ENCODE measurements around the gene XPNPEP3.

XPNPEP3 gene

GRCh38 chr22:40890881-40891280, 33.9 kb downstream of the XPNPEP3 start:
- DNase-seq, result no peak
- no peaks in the 10 kb centered on the region for H3K9me2 ChIP-seq (replicated peaks; ENCODE audit: insufficient read depth, low read length)
- peaks cover 4% of the 10 kb centered on the region; the same call in 1 of the 2 replicates for H3K36me3 ChIP-seq (replicated peaks; ENCODE audit: insufficient read depth, low read length)
- no peaks in the 10 kb centered on the region for H3K4me1 ChIP-seq (ENCODE audit: low read length)
- H4K20me1 ChIP-seq (ENCODE audit: insufficient read depth, low read length), result no peaks in the 10 kb centered on the region
- no peaks in the 10 kb centered on the region for H3F3A ChIP-seq (ENCODE audit: insufficient read depth, low read length)
- H3K4me2 ChIP-seq (ENCODE audit: low read depth, low read length), result no peak overlapping the region
- no peak overlapping the region for H3K4me3 ChIP-seq (ENCODE audit: low read length)
- H3K27me3 ChIP-seq (replicated peaks; ENCODE audit: insufficient read depth, low read length), result no peaks in the 10 kb centered on the region
- no peaks in the 10 kb centered on the region for H3K9me3 ChIP-seq (replicated peaks; ENCODE audit: insufficient read depth, low read length)
- H3K27ac ChIP-seq (ENCODE audit: low read length), result no peak overlapping the region
- TF ChIP-seq EZH2 (optimal IDR thresholded peaks at IDR 0.05; ENCODE audit: low read depth, low read length) (no peak), CTCF (IDR thresholded peaks at IDR 0.05; ENCODE audit: low read length) (no peak), EZH2phosphoT487 (IDR thresholded peaks at IDR 0.05; ENCODE audit: low read length) (no peak)
- no peak overlapping the region for H3K9ac ChIP-seq (ENCODE audit: low read length)
- H3K79me2 ChIP-seq (ENCODE audit: low read length), result no peaks in the 10 kb centered on the region
- H2AFZ ChIP-seq (ENCODE audit: low read length), result no peak overlapping the region

- H3K9me3 ChIP-seq (replicated peaks; ENCODE audit: insufficient read depth, low read length), result no peaks in the 10 kb centered on the region
- H3K4me2 ChIP-seq (ENCODE audit: low read depth, low read length), result no peak overlapping the region
- H3K27me3 ChIP-seq (replicated peaks; ENCODE audit: insufficient read depth, low read length), result no peaks in the 10 kb centered on the region
- no peak overlapping the region for H2AFZ ChIP-seq (ENCODE audit: low read length)
- DNase-seq, result no peak
- H3F3A ChIP-seq (ENCODE audit: insufficient read depth, low read length), result 0 out of 2 replicates have a peak, but pooled peaks cover 4% of the 10 kb centered on the region
- no peak overlapping the region for H3K27ac ChIP-seq (ENCODE audit: low read length)
- H3K79me2 ChIP-seq (ENCODE audit: low read length), result no peaks in the 10 kb centered on the region
- H3K36me3 ChIP-seq (replicated peaks; ENCODE audit: insufficient read depth, low read length), result no peaks in the 10 kb centered on the region
- no peaks in the 10 kb centered on the region for H3K4me1 ChIP-seq (ENCODE audit: low read length)
- no peak overlapping the region for H3K9ac ChIP-seq (ENCODE audit: low read length)
- no peaks in the 10 kb centered on the region for H3K9me2 ChIP-seq (replicated peaks; ENCODE audit: insufficient read depth, low read length)
- no peaks in the 10 kb centered on the region for H4K20me1 ChIP-seq (ENCODE audit: insufficient read depth, low read length)
- H3K4me3 ChIP-seq (ENCODE audit: low read length), result no peak overlapping the region
- TF ChIP-seq CTCF (IDR thresholded peaks at IDR 0.05; ENCODE audit: low read length) (no peak), EZH2 (optimal IDR thresholded peaks at IDR 0.05; ENCODE audit: low read depth, low read length) (no peak), EZH2phosphoT487 (IDR thresholded peaks at IDR 0.05; ENCODE audit: low read length) (no peak)
Observed at GRCh38 chr22:40894417-40894816, 37.5 kb downstream of the XPNPEP3 start.

- H3K27ac ChIP-seq (ENCODE audit: low read length), result no peak overlapping the region
- TF ChIP-seq EZH2 (optimal IDR thresholded peaks at IDR 0.05; ENCODE audit: low read depth, low read length), result no peak
- TF ChIP-seq CTCF (IDR thresholded peaks at IDR 0.05; ENCODE audit: low read length), result peak; percentile 69
- no peak for TF ChIP-seq EZH2phosphoT487 (IDR thresholded peaks at IDR 0.05; ENCODE audit: low read length)
- peak; percentile 75 for DNase-seq
Observed at GRCh38 chr22:40898850-40899357, 42.0 kb downstream of the XPNPEP3 start.

More at GRCh38 chr22:40898850-40899357, 42.0 kb downstream of the XPNPEP3 start:
- Histone ChIP-seq H4K20me1 (ENCODE audit: insufficient read depth, low read length) (no peaks in the 10 kb centered on the region), H3K27me3 (replicated peaks; ENCODE audit: insufficient read depth, low read length) (no peaks in the 10 kb centered on the region), H3K4me2 (ENCODE audit: low read depth, low read length) (peak overlapping the region; percentile 35; the same call in 1 of the 2 replicates), H3K79me2 (ENCODE audit: low read length) (no peaks in the 10 kb centered on the region), H2AFZ (ENCODE audit: low read length) (peak overlapping the region; percentile 14; the same call in 1 of the 2 replicates), H3F3A (ENCODE audit: insufficient read depth, low read length) (0 out of 2 replicates have a peak, but pooled peaks cover 4% of the 10 kb centered on the region), H3K9me2 (replicated peaks; ENCODE audit: insufficient read depth, low read length) (no peaks in the 10 kb centered on the region), H3K9me3 (replicated peaks; ENCODE audit: insufficient read depth, low read length) (no peaks in the 10 kb centered on the region), H3K4me1 (ENCODE audit: low read length) (no peaks in the 10 kb centered on the region), H3K9ac (ENCODE audit: low read length) (no peak overlapping the region; the same call in 1 of the 2 replicates), H3K4me3 (ENCODE audit: low read length) (0 out of 2 replicates have a peak overlapping the region, but pooled peaks have one; percentile 8), H3K36me3 (replicated peaks; ENCODE audit: insufficient read depth, low read length) (no peaks in the 10 kb centered on the region)

All from MM.1S (cell line).